Measurements from ENCODE around the gene BANP.

BANP gene

GRCh38 chr16:88005968-88006367 is 54.7 kb downstream of the BANP start:
- no peak overlapping the region for H3K4me3 ChIP-seq (replicated peaks; ENCODE audit: low read depth, low read length)
- no peak for DNase-seq (ENCODE audit: extremely low read depth, low read depth)
- TF ChIP-seq, protein P1, sequence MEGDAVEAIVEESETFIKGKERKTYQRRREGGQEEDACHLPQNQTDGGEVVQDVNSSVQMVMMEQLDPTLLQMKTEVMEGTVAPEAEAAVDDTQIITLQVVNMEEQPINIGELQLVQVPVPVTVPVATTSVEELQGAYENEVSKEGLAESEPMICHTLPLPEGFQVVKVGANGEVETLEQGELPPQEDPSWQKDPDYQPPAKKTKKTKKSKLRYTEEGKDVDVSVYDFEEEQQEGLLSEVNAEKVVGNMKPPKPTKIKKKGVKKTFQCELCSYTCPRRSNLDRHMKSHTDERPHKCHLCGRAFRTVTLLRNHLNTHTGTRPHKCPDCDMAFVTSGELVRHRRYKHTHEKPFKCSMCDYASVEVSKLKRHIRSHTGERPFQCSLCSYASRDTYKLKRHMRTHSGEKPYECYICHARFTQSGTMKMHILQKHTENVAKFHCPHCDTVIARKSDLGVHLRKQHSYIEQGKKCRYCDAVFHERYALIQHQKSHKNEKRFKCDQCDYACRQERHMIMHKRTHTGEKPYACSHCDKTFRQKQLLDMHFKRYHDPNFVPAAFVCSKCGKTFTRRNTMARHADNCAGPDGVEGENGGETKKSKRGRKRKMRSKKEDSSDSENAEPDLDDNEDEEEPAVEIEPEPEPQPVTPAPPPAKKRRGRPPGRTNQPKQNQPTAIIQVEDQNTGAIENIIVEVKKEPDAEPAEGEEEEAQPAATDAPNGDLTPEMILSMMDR (IDR thresholded peaks at IDR 0.05; ENCODE audit: low read depth, low read length, missing control alignments), result no peak

- TF ChIP-seq, protein P1 (IDR thresholded peaks at IDR 0.05; ENCODE audit: low read depth, low read length, missing control alignments), result no peak
- no peak overlapping the region for H3K4me3 ChIP-seq (replicated peaks; ENCODE audit: low read depth, low read length)
- no peak for DNase-seq (ENCODE audit: extremely low read depth, low read depth)
Measured at GRCh38 chr16:88007321-88007731, 56.1 kb downstream of the BANP start.

- TF ChIP-seq, protein P1 (IDR thresholded peaks at IDR 0.05; ENCODE audit: low read depth, low read length, missing control alignments), result no peak
- H3K4me3 ChIP-seq (replicated peaks; ENCODE audit: low read depth, low read length), result no peak overlapping the region
- DNase-seq (ENCODE audit: extremely low read depth, low read depth), result no peak
Measured at GRCh38 chr16:88008840-88009239, 57.6 kb downstream of the BANP start.

- H3K4me3 ChIP-seq (replicated peaks; ENCODE audit: low read depth, low read length), result no peak overlapping the region
- no peak for DNase-seq (ENCODE audit: extremely low read depth, low read depth)
- TF ChIP-seq, protein P1 (IDR thresholded peaks at IDR 0.05; ENCODE audit: low read depth, low read length, missing control alignments), result no peak
Measured at GRCh38 chr16:88009563-88010342, 58.5 kb downstream of the BANP start.

GRCh38 chr16:88010343-88010967 is 59.2 kb downstream of the BANP start:
- DNase-seq (ENCODE audit: extremely low read depth, low read depth), result no peak
- no peak overlapping the region for H3K4me3 ChIP-seq (replicated peaks; ENCODE audit: low read depth, low read length)
- TF ChIP-seq, protein P1 (IDR thresholded peaks at IDR 0.05; ENCODE audit: low read depth, low read length, missing control alignments), result no peak

GRCh38 chr16:88010968-88011483 is 59.8 kb downstream of the BANP start:
- no peak for DNase-seq (ENCODE audit: extremely low read depth, low read depth)

More at GRCh38 chr16:88010968-88011483, 59.8 kb downstream of the BANP start:
- TF ChIP-seq, protein P1 (IDR thresholded peaks at IDR 0.05; ENCODE audit: low read depth, low read length, missing control alignments), result no peak
- H3K4me3 ChIP-seq (replicated peaks; ENCODE audit: low read depth, low read length), result no peak overlapping the region

Data from HFF-Myc (cell line).